ENCODE measurements around the gene IL1R2. TPM values are rescaled to one million over a fixed set of nuclear protein-coding genes. Genes with fewer than 3 reads are reported as not detected.
A peak's percentile ranks its signal among the peaks of the same experiment; 100 is the strongest.

Gene IL1R2
- total and polyA plus RNA-seq, 9 of the 15 experiments (the other 6 are each of a cell fraction or from before 2014, with no cell fraction given): 0.13 TPM; not detected in 8

- no peak for TF ChIP-seq MEF2A (IDR thresholded peaks at IDR 0.05; ENCODE audit: control insufficient read depth, low read depth, low read length)
- peak; percentile 90 for TF ChIP-seq CEBPG (CRISPR knock-in tag; IDR thresholded peaks at IDR 0.05)
- peak; percentile 61 to 76; a peak in 3 of 4 replicates for TF ChIP-seq CEBPG (tag; conservative IDR thresholded peaks at IDR 0.05 in 1 of 2, IDR thresholded peaks at IDR 0.05 in 1 of 2)
- TF ChIP-seq MECOM (CRISPR knock-in tag; IDR thresholded peaks at IDR 0.05): 0 out of 2 replicates have a peak, but pooled peaks have one; percentile 5
- peak in 1 of 2 experiments; percentile 66; a peak in 1 of 4 replicates for TF ChIP-seq HDAC1 (IDR thresholded peaks at IDR 0.05)
- TF ChIP-seq, protein P1, sequence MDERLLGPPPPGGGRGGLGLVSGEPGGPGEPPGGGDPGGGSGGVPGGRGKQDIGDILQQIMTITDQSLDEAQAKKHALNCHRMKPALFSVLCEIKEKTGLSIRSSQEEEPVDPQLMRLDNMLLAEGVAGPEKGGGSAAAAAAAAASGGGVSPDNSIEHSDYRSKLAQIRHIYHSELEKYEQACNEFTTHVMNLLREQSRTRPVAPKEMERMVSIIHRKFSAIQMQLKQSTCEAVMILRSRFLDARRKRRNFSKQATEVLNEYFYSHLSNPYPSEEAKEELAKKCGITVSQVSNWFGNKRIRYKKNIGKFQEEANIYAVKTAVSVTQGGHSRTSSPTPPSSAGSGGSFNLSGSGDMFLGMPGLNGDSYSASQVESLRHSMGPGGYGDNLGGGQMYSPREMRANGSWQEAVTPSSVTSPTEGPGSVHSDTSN (CRISPR knock-in tag; IDR thresholded peaks at IDR 0.05; ENCODE audit: low read depth): no peak
- TF ChIP-seq, protein P1 (tag; conservative IDR thresholded peaks at IDR 0.05; ENCODE audit: low read depth): no peak
- TF ChIP-seq, protein P2, sequence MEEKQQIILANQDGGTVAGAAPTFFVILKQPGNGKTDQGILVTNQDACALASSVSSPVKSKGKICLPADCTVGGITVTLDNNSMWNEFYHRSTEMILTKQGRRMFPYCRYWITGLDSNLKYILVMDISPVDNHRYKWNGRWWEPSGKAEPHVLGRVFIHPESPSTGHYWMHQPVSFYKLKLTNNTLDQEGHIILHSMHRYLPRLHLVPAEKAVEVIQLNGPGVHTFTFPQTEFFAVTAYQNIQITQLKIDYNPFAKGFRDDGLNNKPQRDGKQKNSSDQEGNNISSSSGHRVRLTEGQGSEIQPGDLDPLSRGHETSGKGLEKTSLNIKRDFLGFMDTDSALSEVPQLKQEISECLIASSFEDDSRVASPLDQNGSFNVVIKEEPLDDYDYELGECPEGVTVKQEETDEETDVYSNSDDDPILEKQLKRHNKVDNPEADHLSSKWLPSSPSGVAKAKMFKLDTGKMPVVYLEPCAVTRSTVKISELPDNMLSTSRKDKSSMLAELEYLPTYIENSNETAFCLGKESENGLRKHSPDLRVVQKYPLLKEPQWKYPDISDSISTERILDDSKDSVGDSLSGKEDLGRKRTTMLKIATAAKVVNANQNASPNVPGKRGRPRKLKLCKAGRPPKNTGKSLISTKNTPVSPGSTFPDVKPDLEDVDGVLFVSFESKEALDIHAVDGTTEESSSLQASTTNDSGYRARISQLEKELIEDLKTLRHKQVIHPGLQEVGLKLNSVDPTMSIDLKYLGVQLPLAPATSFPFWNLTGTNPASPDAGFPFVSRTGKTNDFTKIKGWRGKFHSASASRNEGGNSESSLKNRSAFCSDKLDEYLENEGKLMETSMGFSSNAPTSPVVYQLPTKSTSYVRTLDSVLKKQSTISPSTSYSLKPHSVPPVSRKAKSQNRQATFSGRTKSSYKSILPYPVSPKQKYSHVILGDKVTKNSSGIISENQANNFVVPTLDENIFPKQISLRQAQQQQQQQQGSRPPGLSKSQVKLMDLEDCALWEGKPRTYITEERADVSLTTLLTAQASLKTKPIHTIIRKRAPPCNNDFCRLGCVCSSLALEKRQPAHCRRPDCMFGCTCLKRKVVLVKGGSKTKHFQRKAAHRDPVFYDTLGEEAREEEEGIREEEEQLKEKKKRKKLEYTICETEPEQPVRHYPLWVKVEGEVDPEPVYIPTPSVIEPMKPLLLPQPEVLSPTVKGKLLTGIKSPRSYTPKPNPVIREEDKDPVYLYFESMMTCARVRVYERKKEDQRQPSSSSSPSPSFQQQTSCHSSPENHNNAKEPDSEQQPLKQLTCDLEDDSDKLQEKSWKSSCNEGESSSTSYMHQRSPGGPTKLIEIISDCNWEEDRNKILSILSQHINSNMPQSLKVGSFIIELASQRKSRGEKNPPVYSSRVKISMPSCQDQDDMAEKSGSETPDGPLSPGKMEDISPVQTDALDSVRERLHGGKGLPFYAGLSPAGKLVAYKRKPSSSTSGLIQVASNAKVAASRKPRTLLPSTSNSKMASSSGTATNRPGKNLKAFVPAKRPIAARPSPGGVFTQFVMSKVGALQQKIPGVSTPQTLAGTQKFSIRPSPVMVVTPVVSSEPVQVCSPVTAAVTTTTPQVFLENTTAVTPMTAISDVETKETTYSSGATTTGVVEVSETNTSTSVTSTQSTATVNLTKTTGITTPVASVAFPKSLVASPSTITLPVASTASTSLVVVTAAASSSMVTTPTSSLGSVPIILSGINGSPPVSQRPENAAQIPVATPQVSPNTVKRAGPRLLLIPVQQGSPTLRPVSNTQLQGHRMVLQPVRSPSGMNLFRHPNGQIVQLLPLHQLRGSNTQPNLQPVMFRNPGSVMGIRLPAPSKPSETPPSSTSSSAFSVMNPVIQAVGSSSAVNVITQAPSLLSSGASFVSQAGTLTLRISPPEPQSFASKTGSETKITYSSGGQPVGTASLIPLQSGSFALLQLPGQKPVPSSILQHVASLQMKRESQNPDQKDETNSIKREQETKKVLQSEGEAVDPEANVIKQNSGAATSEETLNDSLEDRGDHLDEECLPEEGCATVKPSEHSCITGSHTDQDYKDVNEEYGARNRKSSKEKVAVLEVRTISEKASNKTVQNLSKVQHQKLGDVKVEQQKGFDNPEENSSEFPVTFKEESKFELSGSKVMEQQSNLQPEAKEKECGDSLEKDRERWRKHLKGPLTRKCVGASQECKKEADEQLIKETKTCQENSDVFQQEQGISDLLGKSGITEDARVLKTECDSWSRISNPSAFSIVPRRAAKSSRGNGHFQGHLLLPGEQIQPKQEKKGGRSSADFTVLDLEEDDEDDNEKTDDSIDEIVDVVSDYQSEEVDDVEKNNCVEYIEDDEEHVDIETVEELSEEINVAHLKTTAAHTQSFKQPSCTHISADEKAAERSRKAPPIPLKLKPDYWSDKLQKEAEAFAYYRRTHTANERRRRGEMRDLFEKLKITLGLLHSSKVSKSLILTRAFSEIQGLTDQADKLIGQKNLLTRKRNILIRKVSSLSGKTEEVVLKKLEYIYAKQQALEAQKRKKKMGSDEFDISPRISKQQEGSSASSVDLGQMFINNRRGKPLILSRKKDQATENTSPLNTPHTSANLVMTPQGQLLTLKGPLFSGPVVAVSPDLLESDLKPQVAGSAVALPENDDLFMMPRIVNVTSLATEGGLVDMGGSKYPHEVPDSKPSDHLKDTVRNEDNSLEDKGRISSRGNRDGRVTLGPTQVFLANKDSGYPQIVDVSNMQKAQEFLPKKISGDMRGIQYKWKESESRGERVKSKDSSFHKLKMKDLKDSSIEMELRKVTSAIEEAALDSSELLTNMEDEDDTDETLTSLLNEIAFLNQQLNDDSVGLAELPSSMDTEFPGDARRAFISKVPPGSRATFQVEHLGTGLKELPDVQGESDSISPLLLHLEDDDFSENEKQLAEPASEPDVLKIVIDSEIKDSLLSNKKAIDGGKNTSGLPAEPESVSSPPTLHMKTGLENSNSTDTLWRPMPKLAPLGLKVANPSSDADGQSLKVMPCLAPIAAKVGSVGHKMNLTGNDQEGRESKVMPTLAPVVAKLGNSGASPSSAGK (IDR thresholded peaks at IDR 0.05): peak; percentile 93
- no peak for TF ChIP-seq PML (IDR thresholded peaks at IDR 0.05; ENCODE audit: low read length)
- TF ChIP-seq FOXA3 (CRISPR knock-in tag; conservative IDR thresholded peaks at IDR 0.05 in 1 of 2, IDR thresholded peaks at IDR 0.05 in 1 of 2): no peak
- TF ChIP-seq ZNF696 (CRISPR knock-in tag; conservative IDR thresholded peaks at IDR 0.05): no peak
- TF ChIP-seq CHD1 (IDR thresholded peaks at IDR 0.05; ENCODE audit: low read length): no peak
- no peak for TF ChIP-seq EZH2 (IDR thresholded peaks at IDR 0.05; ENCODE audit: borderline replicate concordance, low read depth, low read length)
- TF ChIP-seq STAT5A (IDR thresholded peaks at IDR 0.05; ENCODE audit: borderline replicate concordance, low read length): no peak
Measured at GRCh38 chr2:102065675-102066252, 74.0 kb downstream of the IL1R2 start (continued).

Data from K562 (cell line).